Measurements from ENCODE around the gene CCDC57. TPM values are rescaled to one million over a fixed set of nuclear protein-coding genes. Genes with fewer than 3 reads are reported as not detected.

Gene CCDC57
- polyA plus RNA-seq, 3 donors: 17.1 to 43.8 (median 20.1) TPM

DNA sequence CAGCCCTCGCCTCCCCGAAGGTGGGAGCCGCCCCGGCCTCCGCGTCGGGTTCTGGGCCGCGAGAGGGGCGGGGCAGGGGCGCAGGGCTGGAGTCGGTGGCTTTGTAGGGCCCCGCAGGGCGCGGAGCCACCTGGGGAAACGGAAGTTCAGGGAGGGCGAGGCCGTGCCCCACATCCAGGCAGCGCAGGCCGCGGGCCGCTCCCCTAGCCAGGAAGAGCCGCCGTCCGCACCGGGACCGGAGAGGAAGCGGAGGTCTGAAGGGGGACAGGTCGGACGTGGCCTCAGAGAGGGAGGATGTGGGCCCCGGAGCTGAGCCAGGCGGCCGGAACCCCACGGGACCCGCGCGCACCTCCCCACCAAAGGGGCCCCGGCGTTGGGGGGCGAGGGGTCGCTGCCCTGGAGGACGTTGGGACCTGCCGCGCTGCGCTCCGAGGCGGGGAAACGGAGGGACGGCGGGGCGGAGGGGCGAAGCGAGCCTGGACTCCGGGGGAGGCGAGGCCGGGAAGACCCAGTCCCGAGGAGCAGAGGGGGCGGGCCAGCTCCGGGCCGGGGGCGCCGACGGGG, 15.7 kb upstream of the CCDC57 start:
- Mint-ChIP-seq H3K27me3 (ENCODE audit: low read depth in 3 of 3) (no peaks in the 10 kb centered on the region), H3K4me3 (peak overlapping the region; percentile 73 to 81), H3K9me3 (no peaks in the 10 kb centered on the region), H3K4me1 (peaks cover 25% of the 10 kb centered on the region), H3K27ac (peak overlapping the region; percentile 85 to 92 (median 90)), H3K36me3 (peaks cover under 1 to 6% of the 10 kb centered on the region in 2 donors)
- intact Hi-C loops (cut with micrococcal nuclease): no loop called here
- 0% methylated on average over 59 of the region's 63 CpGs for WGBS (ENCODE audit: insufficient coverage)
- H3K4me1 ChIP-seq (ENCODE audit: control insufficient read depth in 1 of 2, insufficient read depth in 2 of 2, low read length in 2 of 2): peaks cover 52 to 68% of the 10 kb centered on the region in 2 donors
- peaks cover 4 to 6% of the 10 kb centered on the region in 2 donors for H3K36me3 ChIP-seq (replicated peaks in 1 of 2; ENCODE audit: control insufficient read depth in 1 of 2, insufficient read depth in 2 of 2, low read length in 2 of 2)
- peak overlapping the region; percentile 69 to 95 for H3K27ac ChIP-seq (ENCODE audit: low read depth in 1 of 2, low read length in 2 of 2)
- H2AFZ ChIP-seq (ENCODE audit: insufficient read depth, low read depth, low read length, poor library complexity, severe bottlenecking): peak overlapping the region; percentile 61
- TF ChIP-seq, protein P1, sequence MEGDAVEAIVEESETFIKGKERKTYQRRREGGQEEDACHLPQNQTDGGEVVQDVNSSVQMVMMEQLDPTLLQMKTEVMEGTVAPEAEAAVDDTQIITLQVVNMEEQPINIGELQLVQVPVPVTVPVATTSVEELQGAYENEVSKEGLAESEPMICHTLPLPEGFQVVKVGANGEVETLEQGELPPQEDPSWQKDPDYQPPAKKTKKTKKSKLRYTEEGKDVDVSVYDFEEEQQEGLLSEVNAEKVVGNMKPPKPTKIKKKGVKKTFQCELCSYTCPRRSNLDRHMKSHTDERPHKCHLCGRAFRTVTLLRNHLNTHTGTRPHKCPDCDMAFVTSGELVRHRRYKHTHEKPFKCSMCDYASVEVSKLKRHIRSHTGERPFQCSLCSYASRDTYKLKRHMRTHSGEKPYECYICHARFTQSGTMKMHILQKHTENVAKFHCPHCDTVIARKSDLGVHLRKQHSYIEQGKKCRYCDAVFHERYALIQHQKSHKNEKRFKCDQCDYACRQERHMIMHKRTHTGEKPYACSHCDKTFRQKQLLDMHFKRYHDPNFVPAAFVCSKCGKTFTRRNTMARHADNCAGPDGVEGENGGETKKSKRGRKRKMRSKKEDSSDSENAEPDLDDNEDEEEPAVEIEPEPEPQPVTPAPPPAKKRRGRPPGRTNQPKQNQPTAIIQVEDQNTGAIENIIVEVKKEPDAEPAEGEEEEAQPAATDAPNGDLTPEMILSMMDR (IDR thresholded peaks at IDR 0.05): no peak
- peaks cover 44% of the 10 kb centered on the region for H4K20me1 ChIP-seq (ENCODE audit: insufficient read depth, low read length)
- no peaks in the 10 kb centered on the region for H3K27me3 ChIP-seq (ENCODE audit: control insufficient read depth in 2 of 2, insufficient read depth in 2 of 2, low read length in 2 of 2)
- no peaks in the 10 kb centered on the region for H3K9me3 ChIP-seq (replicated peaks in 1 of 2; ENCODE audit: control insufficient read depth in 1 of 2, insufficient read depth in 1 of 2, low read length in 2 of 2)
- peak overlapping the region; percentile 57 to 100 (median 74) for H3K4me3 ChIP-seq (replicated peaks in 1 of 3; ENCODE audit: low read depth in 2 of 3, low read length in 3 of 3)
- peak; percentile 59 to 71 (median 67) for DNase-seq
- peak overlapping the region; percentile 98 for H3K4me2 ChIP-seq (replicated peaks; ENCODE audit: extremely low read depth, low read length, poor library complexity, severe bottlenecking)
- peak overlapping the region; percentile 96 for H3K9ac ChIP-seq (ENCODE audit: insufficient read depth, low read length, poor library complexity, severe bottlenecking)
- H3K79me2 ChIP-seq (ENCODE audit: insufficient read depth, low read length): peaks cover 65% of the 10 kb centered on the region

DNA sequence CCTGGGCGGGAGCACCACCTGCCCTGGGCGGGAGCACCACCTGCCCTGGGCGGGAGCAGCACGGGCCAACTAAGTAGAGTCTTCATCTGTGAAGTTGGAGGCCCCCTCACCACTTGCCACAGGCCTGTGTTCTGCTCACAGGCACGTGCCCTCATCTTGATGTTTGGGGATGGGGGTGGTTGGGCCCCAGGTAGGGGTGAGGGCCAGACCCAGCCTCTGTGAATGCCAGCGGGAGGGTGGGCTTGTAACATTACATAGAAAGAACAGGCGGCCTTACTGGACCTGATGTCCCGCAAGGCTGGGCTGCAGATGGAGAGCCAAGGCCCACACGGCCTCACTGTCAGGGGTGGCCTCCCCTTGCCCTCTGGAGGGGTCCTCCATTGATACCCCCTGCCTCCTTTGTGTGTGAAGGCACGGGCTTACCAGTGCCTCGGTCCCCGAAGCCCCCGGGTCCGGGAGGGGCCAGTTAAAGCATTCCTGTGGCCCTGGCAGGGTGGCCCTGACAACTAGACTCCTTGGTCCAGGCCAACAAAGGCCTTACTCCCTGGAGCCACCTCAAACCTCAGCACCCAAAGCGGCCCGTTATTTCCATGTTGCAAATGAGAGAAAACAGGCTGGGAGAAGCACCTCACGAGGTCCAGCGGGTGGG, 15.1 kb upstream of the CCDC57 start:
- Histone ChIP-seq H3K27me3 (ENCODE audit: control insufficient read depth in 2 of 2, insufficient read depth in 2 of 2, low read length in 2 of 2) (no peaks in the 10 kb centered on the region), H3K9ac (ENCODE audit: insufficient read depth, low read length, poor library complexity, severe bottlenecking) (peak overlapping the region; percentile 96), H3K9me3 (replicated peaks in 1 of 2; ENCODE audit: control insufficient read depth in 1 of 2, insufficient read depth in 1 of 2, low read length in 2 of 2) (no peaks in the 10 kb centered on the region), H3K4me2 (replicated peaks; ENCODE audit: extremely low read depth, low read length, poor library complexity, severe bottlenecking) (peak overlapping the region; percentile 98), H3K36me3 (replicated peaks in 1 of 2; ENCODE audit: control insufficient read depth in 1 of 2, insufficient read depth in 2 of 2, low read length in 2 of 2) (no peaks in the 10 kb centered on the region), H3K4me1 (ENCODE audit: control insufficient read depth in 1 of 2, insufficient read depth in 2 of 2, low read length in 2 of 2) (peaks cover 52 to 68% of the 10 kb centered on the region in 2 donors), H3K4me3 (replicated peaks in 1 of 3; ENCODE audit: low read depth in 2 of 3, low read length in 3 of 3) (peak overlapping the region; percentile 57 to 100 (median 74)), H3K27ac (ENCODE audit: low read depth in 1 of 2, low read length in 2 of 2) (peak overlapping the region; percentile 69 to 95), H3K79me2 (ENCODE audit: insufficient read depth, low read length) (peaks cover 59% of the 10 kb centered on the region), H2AFZ (ENCODE audit: insufficient read depth, low read depth, low read length, poor library complexity, severe bottlenecking) (peak overlapping the region; percentile 61), H4K20me1 (ENCODE audit: insufficient read depth, low read length) (peaks cover 38% of the 10 kb centered on the region)
- intact Hi-C loops (cut with micrococcal nuclease): no loop called here
- Mint-ChIP-seq H3K27ac (peak overlapping the region; percentile 85 to 92 (median 90)), H3K27me3 (ENCODE audit: low read depth in 3 of 3) (peaks cover 0 to under 1% (median 0%) of the 10 kb centered on the region in 3 donors), H3K4me1 (peaks cover 23% of the 10 kb centered on the region), H3K9me3 (no peaks in the 10 kb centered on the region), H3K36me3 (peaks cover 0 to under 1% of the 10 kb centered on the region in 2 donors), H3K4me3 (peak overlapping the region; percentile 69 to 81)
- WGBS (ENCODE audit: insufficient coverage): 52% methylated on average over 12 of the region's 18 CpGs
- TF ChIP-seq, protein P1 (IDR thresholded peaks at IDR 0.05): no peak
- DNase-seq: no peak

Measured in CD14-positive monocyte (primary cell).